K562 (cell line): Measurements from ENCODE around the gene PROK2. TPM values are rescaled to one million over a fixed set of nuclear protein-coding genes. Genes with fewer than 3 reads are reported as not detected.

Experiments used
- ATAC-seq: fragments of 200-7000 bp; cut with Tn5 transposase; 3 replicates; pipeline ENCODE4 v1.9.1; 2020; ENCODE audit warnings: moderate library complexity
- BruUV-seq: library from RNA; stranded (reverse); fragments of 400-500 nt; replicated peaks from 2 replicates; lab custom pipeline; 2021; lab: Mats Ljungman, UMichigan
- CTCF ChIA-PET: fragments of 300-600 bp; formaldehyde crosslinking; extraction: SDS; loops from one replicate; lab custom pipeline; 2021; ENCODE audit warnings: low intra/inter-chr PET ratio; lab: Yijun Ruan, JAX
- POLR2A ChIA-PET: fragments of 300-600, 350-650 bp; sonication (Branson Sonifier 250); formaldehyde crosslinking; extraction: SDS; loops from one replicate; lab custom pipeline; 2021; ENCODE audit warnings: antibody characterized with exemption, inconsistent platforms; lab: Yijun Ruan, JAX
- DNase-seq, 4 experiments: peaks; one replicate each; pipeline versions ENCODE4 v3.0.0 to v3.0.0-alpha.2; 2011 to 2018; ENCODE audit warnings: low spot score in 3 of 4, mixed read lengths in 3 of 4; ENCODE audit errors: extremely low read depth in 1 of 4
- FAIRE-seq: peaks from 2 replicates; lab custom pipeline; 2011; peaks lifted over from hg19 to GRCh38; lab: Jason Lieb, UNC
- H2AFZ ChIP-seq: 2 replicates; pipeline ENCODE4 v1.6.0; 2011; ENCODE audit warnings: low read depth, low read length, control low read depth, inconsistent platforms
- H3K27ac ChIP-seq: fragments of 200-600 bp; 3 replicates; pipeline ENCODE4 v1.8.0; 2011; ENCODE audit warnings: low read depth, mild to moderate bottlenecking, control low read depth, inconsistent platforms, low read length, moderate library complexity, mixed read lengths; ENCODE audit errors: extremely low read depth
- H3K27me3 ChIP-seq, 2 experiments: fragments of 300-600 bp in 1 of 2; 2 replicates in 1 of 2; 3 replicates in 1 of 2; pipeline versions ENCODE4 v1.6.0 to v1.8.0; 2011; ENCODE audit warnings: inconsistent platforms in 2 of 2, low read length in 2 of 2, mild to moderate bottlenecking in 1 of 2, mixed read lengths in 1 of 2, moderate library complexity in 1 of 2; ENCODE audit not compliant: control insufficient read depth in 2 of 2, insufficient read depth in 2 of 2
- H3K36me3 ChIP-seq: fragments of 300-600 bp; 3 replicates; pipeline ENCODE4 v1.8.0; 2011; ENCODE audit warnings: mild to moderate bottlenecking, low read length, inconsistent platforms; ENCODE audit not compliant: control insufficient read depth, insufficient read depth
- H3K4me1 ChIP-seq, 2 experiments: fragments of 200-600 bp in 1 of 2; replicated peaks in 1 of 2; 2 replicates in 1 of 2; 3 replicates in 1 of 2; pipeline versions ENCODE4 v1.5.1 to v1.8.0; 2011; ENCODE audit warnings: inconsistent platforms in 2 of 2, low read length in 2 of 2, mild to moderate bottlenecking in 1 of 2, mixed read lengths in 1 of 2, moderate library complexity in 1 of 2; ENCODE audit not compliant: control insufficient read depth in 2 of 2, insufficient read depth in 2 of 2
- H3K4me2 ChIP-seq: 2 replicates; pipeline ENCODE4 v1.6.1; 2011; ENCODE audit warnings: low read length, control low read depth, inconsistent platforms, mixed read lengths; ENCODE audit not compliant: insufficient read depth
- H3K4me3 ChIP-seq: fragments of 200-600 bp; sonication (generic), shearing (Covaris generic); 2 replicates; pipeline ENCODE4 v1.5.1; 2016; ENCODE audit warnings: control low read depth, inconsistent platforms
- H3K79me2 ChIP-seq: fragments of 200-600 bp; 3 replicates; pipeline ENCODE4 v1.8.0; 2011; ENCODE audit warnings: low read length, inconsistent platforms; ENCODE audit not compliant: control insufficient read depth, insufficient read depth
- H3K9ac ChIP-seq, 2 experiments: 2 replicates each; pipeline versions ENCODE4 v1.6.0 to v1.6.1; 2011; ENCODE audit warnings: low read depth in 2 of 2, low read length in 2 of 2, control low read depth in 1 of 2, inconsistent platforms in 1 of 2, mild to moderate bottlenecking in 1 of 2, mixed read lengths in 1 of 2; ENCODE audit not compliant: insufficient read depth in 1 of 2
- H3K9me1 ChIP-seq: one replicate; pipeline ENCODE4 v1.6.0; 2011; ENCODE audit warnings: inconsistent platforms, mild to moderate bottlenecking, low read length, moderate library complexity; ENCODE audit not compliant: control insufficient read depth, insufficient read depth
- H3K9me3 ChIP-seq: replicated peaks from 2 replicates; pipeline ENCODE4 v1.5.1; 2011; ENCODE audit warnings: low read depth, low read length, inconsistent platforms; ENCODE audit not compliant: control insufficient read depth, insufficient read depth
- H4K20me1 ChIP-seq: replicated peaks from 2 replicates; pipeline ENCODE4 v1.6.1; 2011; ENCODE audit warnings: low read length, inconsistent platforms, mixed read lengths; ENCODE audit not compliant: control insufficient read depth, insufficient read depth
- IFI16 ChIP-seq: fragments of 250-450 bp; sonication (Bioruptor Pico); IDR thresholded peaks from 2 replicates; pipeline ENCODE4 v2.1.2; 2022; ENCODE audit warnings: mild to moderate bottlenecking, inconsistent platforms
- KDM4B ChIP-seq, 2 experiments: fragments of 450-650 bp in 1 of 2; sonication (generic) in 1 of 2; IDR thresholded peaks; 2 replicates each; pipeline ENCODE4 v1.6.1; 2016 to 2017; ENCODE audit warnings: borderline replicate concordance in 2 of 2, antibody characterized with exemption in 1 of 2, low read depth in 1 of 2, mild to moderate bottlenecking in 1 of 2
- NFIX ChIP-seq: fragments of 250-450 bp; sonication (Bioruptor Pico); IDR thresholded peaks from 2 replicates; pipeline ENCODE4 v1.4.0; 2020; ENCODE audit warnings: low read depth, mild to moderate bottlenecking, moderate library complexity
- RFX1 ChIP-seq: fragments of 450-650 bp; IDR thresholded peaks from 2 replicates; pipeline ENCODE4 v1.6.1; 2016; ENCODE audit warnings: mild to moderate bottlenecking, moderate library complexity
- SIX5 ChIP-seq, 2 experiments: IDR thresholded peaks; 2 replicates each; pipeline ENCODE4 v1.6.1; 2011; ENCODE audit warnings: low read length in 2 of 2, borderline replicate concordance in 1 of 2, low read depth in 1 of 2, mild to moderate bottlenecking in 1 of 2, moderate library complexity in 1 of 2; ENCODE audit not compliant: insufficient read depth in 1 of 2
- SRSF7 ChIP-seq: fragments of 200-400 bp; formaldehyde crosslinking; optimal IDR thresholded peaks from 2 replicates; pipeline ENCODE3; 2017; ENCODE audit warnings: mild to moderate bottlenecking, low read depth, low read length
- ZNF277 ChIP-seq: fragments of 250-450 bp; sonication (Bioruptor Pico); IDR thresholded peaks from 2 replicates; pipeline ENCODE4 v1.8.0; 2022; ENCODE audit warnings: inconsistent platforms, mild to moderate bottlenecking, moderate library complexity, borderline replicate concordance
- WGBS: fragments of 100-300 bp; shearing (Covaris generic); methylation state at CpG from one replicate; pipeline ENCODE4 v1.1.6; 2016; ENCODE audit warnings: low coverage, mixed read lengths; ENCODE audit not compliant: insufficient coverage; ENCODE audit errors: missing lambda C conversion rate; 5-methylcytosine and 5-hydroxymethylcytosine counted together
- in situ Hi-C: fragments of 300-500 bp; cut with MboI; formaldehyde crosslinking; loops from 4 replicates; pipeline ENCODE4 v1.15.0; 2018; ENCODE audit warnings: inconsistent platforms, mixed read lengths
- intact Hi-C: fragments of 100-400 bp; cut with micrococcal nuclease; formaldehyde crosslinking; loops from 2 replicates; pipeline ENCODE4 v1.14.2; 2022
- polyA plus RNA-seq, 8 experiments: library from polyadenylated mRNA; depleted of rRNA in 4 of 8; stranded (reverse) in 5 of 8; unstranded in 3 of 8; fragments of >200 nt; fragmentation: Nextera tagmentation in 2 of 8; fragmentation: Illumina TruSeq in 1 of 8; extraction: Ambion mirVana in 2 of 8; extraction: Trizol in 1 of 8; gene quantifications; 2 replicates each; pipeline versions ENCODE4 v1.2.1 to v1.2.3, GENCODE V29; 2011 to 2014; ENCODE audit warnings: inconsistent platforms in 1 of 8, missing spikeins in 1 of 8
- total RNA-seq, 7 experiments: library from RNA; depleted of rRNA in 6 of 7; stranded (reverse); fragments of >200 nt in 6 of 7; fragmentation: Illumina TruSeq in 2 of 7; extraction: Trizol in 2 of 7; gene quantifications; 2 replicates each; pipeline versions ENCODE4 v1.2.1 to v1.2.3, GENCODE V29; 2011 to 2021; ENCODE audit warnings: low replicate concordance in 1 of 7

PROK2 gene
- total and polyA plus RNA-seq, 9 of the 15 experiments (the other 6 are each of a cell fraction or from before 2014, with no cell fraction given) = 0.07 to 0.13 TPM; not detected in 7

GRCh38 chr3:71744738-71745137 lies 40.2 kb downstream of the PROK2 start:
- H3K79me2 ChIP-seq = no peaks in the 10 kb centered on the region
- DNase-seq (no peak), ATAC-seq (no peak), FAIRE-seq (no peak)
- no peaks in the 10 kb centered on the region for H3K4me1 ChIP-seq
- H3K9ac ChIP-seq = no peak overlapping the region
- 0% methylated on average over 2 of the region's 3 CpGs for WGBS
- TF ChIP-seq KDM4B (IDR thresholded peaks at IDR 0.05; ENCODE audit: borderline replicate concordance in 2 of 2, low read depth in 1 of 2) = no peak
- TF ChIP-seq SIX5 (IDR thresholded peaks at IDR 0.05; ENCODE audit: borderline replicate concordance in 1 of 2, insufficient read depth in 1 of 2, low read depth in 1 of 2, low read length in 2 of 2) = no peak
- TF ChIP-seq ZNF277 = no peak
- TF ChIP-seq SRSF7 = no peak
- no peak for TF ChIP-seq IFI16 (CRISPR knock-in tag)
- TF ChIP-seq RFX1 = no peak
- TF ChIP-seq NFIX = no peak
- H2AFZ ChIP-seq = no peak overlapping the region
- in situ Hi-C loops = no loop called here
- no peaks in the 10 kb centered on the region for H4K20me1 ChIP-seq
- ChIA-PET CTCF (no interaction called here), POLR2A (no interaction called here)
- H3K36me3 ChIP-seq = no peaks in the 10 kb centered on the region
- H3K4me3 ChIP-seq = no peak overlapping the region
- H3K9me3 ChIP-seq = no peaks in the 10 kb centered on the region; the same call in 1 of the 2 replicates
- H3K27me3 ChIP-seq = no peaks in the 10 kb centered on the region; a peak in 1 of 5 replicates
- intact Hi-C loops = no loop called here
- H3K4me2 ChIP-seq = no peak overlapping the region
- no TSS peak for BruUV-seq
- H3K27ac ChIP-seq = no peak overlapping the region
- no peaks in the 10 kb centered on the region for H3K9me1 ChIP-seq
